Stimulated activated naive B cell treated with anti-CD40 and anti-IgM and Interleukin-4, amounts not matched to agents 10 μg/mL and 1 μg/mL and 100 μg/mL, for 72 hours (primary cell): ENCODE results near the gene FBXL15.

ENCODE experiments used
- ATAC-seq, 2 donors: fragments of 150-1000 bp; cut with Tn5 transposase; replicated peaks; 2 replicates each; pipeline ENCODE4 v1.10.0; 2021; ENCODE audit warnings: moderate library complexity in 1 of 2
- DNase-seq: peaks from one replicate; pipeline ENCODE4 v3.0.0; 2021
- H3K27ac Mint-ChIP-seq: one replicate; pipeline ENCODE4 v1.8.0; 2022; ENCODE audit warnings: mild to moderate bottlenecking, mixed read lengths
- H3K27me3 Mint-ChIP-seq, 2 donors: one replicate each; pipeline ENCODE4 v1.8.0; 2022; ENCODE audit warnings: mixed read lengths in 2 of 2
- H3K36me3 Mint-ChIP-seq, 2 donors: one replicate each; pipeline ENCODE4 v1.8.0; 2022; ENCODE audit warnings: mixed read lengths in 2 of 2, mild to moderate bottlenecking in 1 of 2
- H3K4me1 Mint-ChIP-seq, 2 donors: one replicate each; pipeline ENCODE4 v1.8.0; 2022; ENCODE audit warnings: mixed read lengths in 2 of 2, mild to moderate bottlenecking in 1 of 2
- H3K4me3 Mint-ChIP-seq, 2 donors: one replicate each; pipeline ENCODE4 v1.8.0; 2022; ENCODE audit warnings: mild to moderate bottlenecking in 2 of 2, mixed read lengths in 2 of 2, moderate library complexity in 1 of 2
- H3K9me3 Mint-ChIP-seq, 2 donors: one replicate each; pipeline ENCODE4 v1.8.0; 2022; ENCODE audit warnings: mixed read lengths in 2 of 2, mild to moderate bottlenecking in 1 of 2

The FBXL15 gene

GRCh38 chr10:102394079-102394800 lies 26.4 kb upstream of the FBXL15 start:
- peak overlapping the region; percentile 92 to 97 for H3K4me3 Mint-ChIP-seq
- H3K27me3 Mint-ChIP-seq = no peaks in the 10 kb centered on the region
- peak; percentile 85 for ATAC-seq
- H3K9me3 Mint-ChIP-seq = no peaks in the 10 kb centered on the region
- peak overlapping the region; percentile 100 for H3K27ac Mint-ChIP-seq
- DNase-seq = peak; percentile 99
- H3K4me1 Mint-ChIP-seq = peaks cover 36 to 44% of the 10 kb centered on the region in 2 donors
- H3K36me3 Mint-ChIP-seq = peaks cover 31 to 42% of the 10 kb centered on the region in 2 donors

- no peaks in the 10 kb centered on the region for H3K9me3 Mint-ChIP-seq
- peak overlapping the region; percentile 100 for H3K27ac Mint-ChIP-seq
- peaks cover 40 to 50% of the 10 kb centered on the region in 2 donors for H3K4me1 Mint-ChIP-seq
- peaks cover 37 to 49% of the 10 kb centered on the region in 2 donors for H3K36me3 Mint-ChIP-seq
- ATAC-seq (peak; percentile 31 to 33), DNase-seq (peak; percentile 82)
- H3K27me3 Mint-ChIP-seq = no peaks in the 10 kb centered on the region
- peak overlapping the region; percentile 92 to 97 for H3K4me3 Mint-ChIP-seq
These were observed 25.7 kb upstream of the FBXL15 start for GRCh38 chr10:102394801-102395399.

GRCh38 chr10:102395400-102396316 lies 25.0 kb upstream of the FBXL15 start, which contains the start of gene NFKB2:
NFKB2 (plus strand) TSS chr10:102395705; CDS start chr10:102395960, 255 bp downstream.
- Mint-ChIP-seq H3K27ac (peak within 1 kb of the TSS; percentile 100), H3K9me3 (no peaks in the 10 kb centered on the region), H3K4me3 (peak within 1 kb of the TSS; percentile 92 to 97), H3K36me3 (peaks cover 44 to 55% of the 10 kb centered on the region in 2 donors), H3K4me1 (peaks cover 46 to 55% of the 10 kb centered on the region in 2 donors), H3K27me3 (no peaks in the 10 kb centered on the region)
- DNase-seq = peak; percentile 88
- peak; percentile 32 to 40 for ATAC-seq

GRCh38 chr10:102396317-102396650 lies 24.4 kb upstream of the FBXL15 start:
- peaks cover 44 to 58% of the 10 kb centered on the region in 2 donors for H3K36me3 Mint-ChIP-seq
- no peaks in the 10 kb centered on the region for H3K9me3 Mint-ChIP-seq
- peaks cover 43 to 60% of the 10 kb centered on the region in 2 donors for H3K4me1 Mint-ChIP-seq
- H3K27ac Mint-ChIP-seq = peak overlapping the region; percentile 100
- H3K4me3 Mint-ChIP-seq = peak overlapping the region; percentile 92 to 97
- ATAC-seq (no peak), DNase-seq (peak; percentile 10)
- no peaks in the 10 kb centered on the region for H3K27me3 Mint-ChIP-seq

GRCh38 chr10:102396730-102397151 lies 23.9 kb upstream of the FBXL15 start:
- peak overlapping the region; percentile 92 to 97 for H3K4me3 Mint-ChIP-seq
- peaks cover 43 to 65% of the 10 kb centered on the region in 2 donors for H3K4me1 Mint-ChIP-seq
- no peak for ATAC-seq
- H3K9me3 Mint-ChIP-seq = no peaks in the 10 kb centered on the region
- H3K27ac Mint-ChIP-seq = peak overlapping the region; percentile 100
- no peak for DNase-seq
- H3K27me3 Mint-ChIP-seq = no peaks in the 10 kb centered on the region
- peaks cover 46 to 62% of the 10 kb centered on the region in 2 donors for H3K36me3 Mint-ChIP-seq

- H3K27me3 Mint-ChIP-seq = no peaks in the 10 kb centered on the region
- peaks cover 43 to 72% of the 10 kb centered on the region in 2 donors for H3K4me1 Mint-ChIP-seq
- peaks cover 50 to 70% of the 10 kb centered on the region in 2 donors for H3K36me3 Mint-ChIP-seq
These were observed 23.1 kb upstream of the FBXL15 start for GRCh38 chr10:102397222-102398171.

GRCh38 chr10:102398172-102399020 lies 22.2 kb upstream of the FBXL15 start:
- peak overlapping the region; percentile 93 for H3K27ac Mint-ChIP-seq
- H3K4me1 Mint-ChIP-seq = peaks cover 38 to 71% of the 10 kb centered on the region in 2 donors
- H3K36me3 Mint-ChIP-seq = peaks cover 51 to 72% of the 10 kb centered on the region in 2 donors
- ATAC-seq = no peak
- H3K4me3 Mint-ChIP-seq = peak overlapping the region; percentile 92 to 97
- no peaks in the 10 kb centered on the region for H3K27me3 Mint-ChIP-seq
- no peak for DNase-seq
- H3K9me3 Mint-ChIP-seq = no peaks in the 10 kb centered on the region

More at GRCh38 chr10:102397222-102398171, 23.1 kb upstream of the FBXL15 start:
- no peak for DNase-seq
- H3K27ac Mint-ChIP-seq = peak overlapping the region; percentile 100
- ATAC-seq = no peak
- peak overlapping the region; percentile 92 to 97 for H3K4me3 Mint-ChIP-seq
- H3K9me3 Mint-ChIP-seq = no peaks in the 10 kb centered on the region

- peak overlapping the region; percentile 93 for H3K27ac Mint-ChIP-seq
- peaks cover 39 to 72% of the 10 kb centered on the region in 2 donors for H3K4me1 Mint-ChIP-seq
- peak overlapping the region; percentile 92 to 97 for H3K4me3 Mint-ChIP-seq
- peaks cover 50 to 76% of the 10 kb centered on the region in 2 donors for H3K36me3 Mint-ChIP-seq
- ATAC-seq = peak; percentile 53 to 61
- DNase-seq = peak; percentile 86
- no peaks in the 10 kb centered on the region for H3K27me3 Mint-ChIP-seq
- no peaks in the 10 kb centered on the region for H3K9me3 Mint-ChIP-seq
These were observed 21.2 kb upstream of the FBXL15 start for GRCh38 chr10:102399217-102400021.

- peak overlapping the region; percentile 92 to 97 for H3K4me3 Mint-ChIP-seq
- no peaks in the 10 kb centered on the region for H3K9me3 Mint-ChIP-seq
- no peak for DNase-seq
- H3K27ac Mint-ChIP-seq = peak overlapping the region; percentile 93
- ATAC-seq = no peak
- no peaks in the 10 kb centered on the region for H3K27me3 Mint-ChIP-seq
- peaks cover 50 to 77% of the 10 kb centered on the region in 2 donors for H3K36me3 Mint-ChIP-seq
- peaks cover 39 to 76% of the 10 kb centered on the region in 2 donors for H3K4me1 Mint-ChIP-seq
These were observed 20.6 kb upstream of the FBXL15 start for GRCh38 chr10:102400076-102400475.

- peak overlapping the region in 1 of 2 donors; percentile 48 for H3K4me3 Mint-ChIP-seq
These were observed 19.9 kb upstream of the FBXL15 start for GRCh38 chr10:102400598-102401341.

GRCh38 chr10:102401342-102401654 lies 19.3 kb upstream of the FBXL15 start:
- Mint-ChIP-seq H3K36me3 (peaks cover 47 to 72% of the 10 kb centered on the region in 2 donors), H3K9me3 (no peaks in the 10 kb centered on the region), H3K4me3 (peak overlapping the region in 1 of 2 donors; percentile 17), H3K4me1 (peaks cover 40 to 85% of the 10 kb centered on the region in 2 donors), H3K27me3 (no peaks in the 10 kb centered on the region), H3K27ac (peak overlapping the region; percentile 65)
- DNase-seq (no peak), ATAC-seq (no peak)

More at GRCh38 chr10:102400598-102401341, 19.9 kb upstream of the FBXL15 start:
- Mint-ChIP-seq H3K9me3 (no peaks in the 10 kb centered on the region), H3K4me1 (peaks cover 39 to 83% of the 10 kb centered on the region in 2 donors), H3K27ac (peak overlapping the region; percentile 82), H3K27me3 (no peaks in the 10 kb centered on the region), H3K36me3 (peaks cover 53 to 77% of the 10 kb centered on the region in 2 donors)
- ATAC-seq = no peak
- no peak for DNase-seq
